GM19395 (cell line): Measurements from ENCODE around the gene GYPB.
"Not testable (repeated sequence)": the region's sequence is repeated elsewhere in the genome, so short reads cannot be mapped to it uniquely, and the experiment has no call there.

Experiments used
- ATAC-seq: cut with Tn5 transposase; IDR thresholded peaks from one replicate; pipeline ENCODE4 v1.9.1; 2021; ENCODE audit warnings: mild to moderate bottlenecking, moderate library complexity; ENCODE audit not compliant: unreplicated experiment

The GYPB gene

GRCh38 chr4:143950185-143950584 lies 69.0 kb downstream of the GYPB start:
- ATAC-seq: not testable (repeated sequence)

GRCh38 chr4:143947493-143947892 lies 71.7 kb downstream of the GYPB start:
- not testable (repeated sequence) for ATAC-seq
